NCI-H2196 treated with DMSO at 0.1 percent for 48 hours (cell line): ENCODE data around the gene PLIN4.
"Not testable (repeated sequence)": the region's sequence is repeated elsewhere in the genome, so short reads cannot be mapped to it uniquely, and the experiment has no call there.

Source experiments
- DNase-seq: peaks from one replicate; lab custom pipeline; 2025; ENCODE audit not compliant: unreplicated experiment; lab: John Stamatoyannopoulos, UW

The PLIN4 gene

GRCh38 chr19:4518345-4519171 is at the start of gene PLIN4:
Gene PLIN4, minus strand, starts transcription at chr19:4518486. Its CDS starts 214 bp downstream, at chr19:4518272.
- DNase-seq = no peak

DNA sequence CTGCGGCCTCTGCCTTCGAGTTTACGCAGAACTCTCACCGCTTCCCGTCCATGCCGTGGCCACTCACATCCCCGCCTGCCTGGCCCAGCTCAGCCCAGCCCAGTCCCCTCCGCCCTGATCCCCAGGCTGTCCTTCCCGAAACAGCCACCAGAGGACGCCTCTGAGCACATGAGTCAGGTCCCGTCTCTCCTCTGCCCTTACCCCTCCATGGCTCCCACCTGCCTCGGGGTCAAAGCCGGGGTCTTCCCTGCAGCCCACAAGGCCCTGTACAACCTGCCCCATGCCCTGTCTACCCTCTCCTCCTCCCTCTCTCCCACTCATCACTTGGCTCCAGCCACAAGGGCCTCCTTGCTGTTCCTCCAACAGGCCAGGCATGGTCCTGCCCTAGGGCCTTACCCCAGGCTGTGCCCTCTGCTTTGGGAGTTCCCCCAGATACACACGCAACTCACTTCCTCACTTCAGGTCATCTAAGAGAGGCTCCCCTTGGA is 49.3 kb upstream of the PLIN4 start:
- DNase-seq = no peak

DNA sequence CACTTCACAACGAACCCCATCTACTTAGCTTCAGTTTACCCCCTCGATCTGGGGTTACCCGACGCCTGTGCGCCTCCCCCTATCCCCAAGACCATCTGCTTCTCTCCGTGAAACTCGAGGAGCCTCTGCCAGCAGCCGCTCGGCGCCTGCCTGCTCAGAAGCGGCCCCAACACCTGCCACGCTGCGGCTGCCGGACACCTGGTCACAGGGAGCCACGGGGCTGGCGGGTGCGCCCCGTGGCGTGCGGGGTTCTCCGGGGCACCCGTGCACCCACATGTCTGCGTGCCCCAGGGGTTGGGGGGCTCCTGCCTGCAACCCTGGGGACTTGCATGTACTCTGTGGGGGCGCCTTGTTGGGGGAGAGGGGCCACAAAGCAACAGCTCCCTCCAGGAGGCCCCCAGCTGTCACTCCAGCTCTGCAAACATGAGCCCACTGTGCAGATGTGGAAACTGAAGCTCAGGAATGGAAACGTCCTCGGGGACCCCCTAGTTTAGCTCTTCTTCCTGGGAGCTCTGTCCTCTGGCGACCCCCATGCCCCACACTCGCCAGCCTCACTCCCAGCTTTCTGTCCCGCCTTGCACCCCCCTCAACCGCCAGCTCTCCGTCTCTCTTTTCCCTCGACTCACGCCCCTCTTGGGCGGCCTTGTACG is 48.2 kb upstream of the PLIN4 start:
- no peak for DNase-seq

DNA sequence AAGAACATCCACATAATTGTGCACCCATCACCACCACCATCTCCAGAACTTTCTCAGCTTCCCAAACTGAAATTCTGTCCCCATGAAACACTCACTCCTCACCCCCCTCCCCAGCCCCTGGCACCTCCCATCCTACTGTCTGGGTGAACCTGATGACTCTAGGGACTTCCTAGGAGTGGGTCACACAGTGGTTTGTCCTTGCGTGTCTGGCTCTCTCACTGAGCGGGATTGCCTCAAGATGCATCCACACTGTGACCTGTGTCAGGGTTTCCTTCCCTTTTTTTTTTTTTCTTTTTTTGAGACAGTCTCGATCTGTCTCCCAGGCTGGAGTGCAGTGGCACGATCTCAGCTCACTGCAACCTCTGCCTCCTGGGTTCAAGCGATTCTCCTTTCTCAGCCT is 45.3 kb upstream of the PLIN4 start:
- DNase-seq = not testable (repeated sequence)

DNA sequence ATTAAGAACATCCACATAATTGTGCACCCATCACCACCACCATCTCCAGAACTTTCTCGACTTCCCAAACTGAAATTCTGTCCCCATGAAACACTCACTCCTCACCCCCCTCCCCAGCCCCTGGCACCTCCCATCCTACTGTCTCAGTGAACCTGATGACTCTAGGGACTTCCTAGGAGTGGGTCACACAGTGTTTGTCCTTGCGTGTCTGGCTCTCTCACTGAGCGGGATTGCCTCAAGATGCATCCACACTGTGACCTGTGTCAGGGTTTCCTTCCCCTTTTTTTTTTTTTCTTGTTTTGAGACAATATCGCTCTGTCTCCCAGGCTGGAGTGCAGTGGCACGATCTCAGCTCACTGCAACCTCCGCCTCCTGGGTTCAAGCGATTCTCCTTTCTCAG is 43.8 kb upstream of the PLIN4 start:
- not testable (repeated sequence) for DNase-seq

- DNase-seq = no peak
Measured at GRCh38 chr19:4559569-4559968, 41.3 kb upstream of the PLIN4 start, which contains the start of gene SEMA6B. Gene SEMA6B, minus strand, starts transcription at chr19:4559684. Its CDS starts 1,227 bp downstream, at chr19:4558457.

DNA sequence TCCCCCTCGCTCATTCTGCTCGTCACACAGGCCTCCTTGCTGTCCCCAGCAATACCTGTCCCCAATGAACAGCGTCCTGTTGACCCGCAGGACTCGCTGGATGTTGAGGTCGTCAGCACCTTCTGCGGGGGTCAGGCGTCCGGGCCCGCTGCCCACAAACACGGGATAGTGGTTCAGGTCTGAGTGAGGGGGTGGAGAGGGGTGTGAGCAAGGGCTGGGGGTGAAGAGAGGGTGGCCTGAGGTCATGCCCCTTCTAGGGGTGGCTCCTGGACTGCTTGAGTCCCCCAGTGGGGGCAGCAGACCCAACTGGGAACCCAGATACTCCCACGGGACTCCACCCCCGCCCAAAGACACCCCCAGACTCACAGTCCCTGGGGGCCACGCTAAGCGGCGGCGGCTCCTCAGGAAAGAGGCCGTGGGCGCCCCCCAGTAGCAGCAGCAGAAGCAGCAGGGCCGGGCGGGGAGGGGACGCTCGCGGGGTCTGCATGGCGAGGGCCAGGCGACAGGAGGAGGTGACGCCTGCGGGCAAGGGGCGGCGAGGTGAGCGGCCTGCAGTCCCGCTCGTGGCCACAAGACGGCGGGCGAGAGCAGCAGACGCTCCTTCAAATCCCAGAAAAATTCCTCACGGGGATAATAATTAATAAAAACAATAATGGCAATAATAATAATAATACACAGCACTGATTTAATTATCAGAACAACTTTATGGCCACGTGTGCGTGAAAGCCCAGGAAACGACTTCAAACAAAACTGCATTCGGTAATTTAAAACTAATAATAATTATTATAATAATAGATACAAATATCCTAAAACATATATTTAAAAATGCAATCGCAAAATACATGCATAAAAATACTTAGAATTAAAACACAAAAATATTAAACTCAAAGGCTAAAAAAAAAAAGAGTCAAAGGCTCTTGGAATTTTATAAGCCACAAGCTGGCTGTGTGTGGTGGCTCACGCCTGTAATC is 40.0 kb upstream of the PLIN4 start:
- DNase-seq = no peak

GRCh38 chr19:4557144-4557970 is 39.1 kb upstream of the PLIN4 start:
- no peak for DNase-seq

DNA sequence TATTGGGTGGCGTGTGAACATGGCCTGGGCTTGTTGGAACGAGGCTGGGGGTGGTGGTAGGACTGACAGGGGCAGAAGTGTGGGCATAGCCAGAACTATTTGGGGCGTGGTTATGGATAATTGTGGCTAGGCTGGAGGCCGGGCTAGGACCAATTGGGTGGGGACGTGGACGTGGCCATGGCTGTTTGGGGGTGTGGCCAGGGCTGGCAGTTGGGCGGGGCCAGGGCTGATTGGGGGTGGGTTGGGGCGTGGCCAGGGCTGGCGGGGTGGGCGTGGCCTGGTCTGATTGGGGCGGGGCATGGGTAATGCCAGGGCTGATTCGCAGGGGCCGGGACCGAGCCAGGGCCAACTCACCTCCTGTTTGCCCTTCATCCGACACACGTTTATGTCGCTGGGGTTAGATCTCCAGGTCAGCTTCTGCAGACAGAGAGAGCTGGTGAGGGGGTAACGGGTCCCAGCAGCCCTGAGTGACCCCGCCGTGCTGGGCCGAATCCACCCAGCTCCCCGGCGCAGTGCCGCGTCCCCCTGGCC is 38.4 kb upstream of the PLIN4 start:
- no peak for DNase-seq

GRCh38 chr19:4555657-4556561 is 37.6 kb upstream of the PLIN4 start:
- no peak for DNase-seq

GRCh38 chr19:4554717-4555116 is 36.4 kb upstream of the PLIN4 start:
- DNase-seq = no peak

DNA sequence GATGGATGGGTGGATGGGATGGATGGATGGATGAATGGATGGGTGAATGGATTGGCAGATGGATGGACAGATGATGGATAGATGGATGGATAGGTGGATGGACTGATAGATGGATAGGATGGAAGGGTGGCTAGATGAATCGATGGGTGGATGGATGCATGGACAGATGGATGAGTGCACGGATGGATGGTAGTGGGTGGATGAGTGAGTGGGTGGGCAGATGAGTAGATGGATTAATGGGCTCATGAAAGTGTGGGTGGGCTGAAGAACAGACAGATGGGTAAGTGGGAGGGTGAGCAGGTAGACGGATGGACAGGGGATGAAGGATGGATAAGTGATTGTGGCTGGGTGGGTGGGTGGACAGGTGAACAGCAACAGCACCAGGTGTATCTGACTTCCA is 35.5 kb upstream of the PLIN4 start:
- no peak for DNase-seq

GRCh38 chr19:4553092-4553695 is 34.9 kb upstream of the PLIN4 start:
- DNase-seq = no peak

- no peak for DNase-seq
Measured at GRCh38 chr19:4552525-4552819, 34.2 kb upstream of the PLIN4 start.

- no peak for DNase-seq
Measured at GRCh38 chr19:4550479-4551050, 32.3 kb upstream of the PLIN4 start.

DNA sequence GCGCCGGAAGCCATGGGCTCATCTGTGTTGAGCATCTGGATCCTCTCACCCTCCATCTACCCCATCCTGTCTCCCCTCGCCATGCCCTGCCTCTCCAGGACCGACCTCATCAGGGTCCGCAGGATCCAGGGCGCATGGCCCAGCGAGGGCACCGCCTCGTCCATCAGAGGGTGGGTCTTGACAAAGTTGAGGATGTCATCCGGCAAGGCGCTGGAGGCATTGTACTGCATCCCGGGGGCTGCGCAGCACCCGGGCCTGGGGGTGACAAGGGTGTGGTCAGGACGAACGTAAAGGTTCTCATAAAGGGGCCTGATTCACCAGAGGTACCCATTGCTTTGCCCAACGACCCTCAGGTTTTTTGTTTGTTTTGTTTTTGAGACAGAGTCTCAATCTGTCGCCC is 31.7 kb upstream of the PLIN4 start:
- DNase-seq = no peak

- no peak for DNase-seq
Measured at GRCh38 chr19:4548238-4548584, 29.9 kb upstream of the PLIN4 start.
